Body of pancreas (tissue), 4 donors: ENCODE measurements around the gene GAB1.

Source experiments
- POLR2A ChIP-seq, 3 donors: fragments of 450-650 bp; IDR thresholded peaks; one replicate each; pipeline ENCODE4 v1.6.1; 2016; ENCODE audit warnings: antibody characterized with exemption in 3 of 3, mild to moderate bottlenecking in 2 of 3
- TF ChIP-seq, protein P1 (sequence below), 7 experiments: fragments of 450-650 bp in 4 of 7; fragments of 200-600 bp in 3 of 7; sonication (generic) in 3 of 7; IDR thresholded peaks; one replicate each; pipeline ENCODE4 v1.5.1; 2016 to 2019; ENCODE audit warnings: antibody characterized with exemption in 7 of 7

GRCh38 chr4:143380629-143381028 lies 44.0 kb downstream of the GAB1 start:
- TF ChIP-seq, protein P1, sequence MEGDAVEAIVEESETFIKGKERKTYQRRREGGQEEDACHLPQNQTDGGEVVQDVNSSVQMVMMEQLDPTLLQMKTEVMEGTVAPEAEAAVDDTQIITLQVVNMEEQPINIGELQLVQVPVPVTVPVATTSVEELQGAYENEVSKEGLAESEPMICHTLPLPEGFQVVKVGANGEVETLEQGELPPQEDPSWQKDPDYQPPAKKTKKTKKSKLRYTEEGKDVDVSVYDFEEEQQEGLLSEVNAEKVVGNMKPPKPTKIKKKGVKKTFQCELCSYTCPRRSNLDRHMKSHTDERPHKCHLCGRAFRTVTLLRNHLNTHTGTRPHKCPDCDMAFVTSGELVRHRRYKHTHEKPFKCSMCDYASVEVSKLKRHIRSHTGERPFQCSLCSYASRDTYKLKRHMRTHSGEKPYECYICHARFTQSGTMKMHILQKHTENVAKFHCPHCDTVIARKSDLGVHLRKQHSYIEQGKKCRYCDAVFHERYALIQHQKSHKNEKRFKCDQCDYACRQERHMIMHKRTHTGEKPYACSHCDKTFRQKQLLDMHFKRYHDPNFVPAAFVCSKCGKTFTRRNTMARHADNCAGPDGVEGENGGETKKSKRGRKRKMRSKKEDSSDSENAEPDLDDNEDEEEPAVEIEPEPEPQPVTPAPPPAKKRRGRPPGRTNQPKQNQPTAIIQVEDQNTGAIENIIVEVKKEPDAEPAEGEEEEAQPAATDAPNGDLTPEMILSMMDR (IDR thresholded peaks at IDR 0.05) = no peak
- no peak for TF ChIP-seq POLR2A (IDR thresholded peaks at IDR 0.05)
